Suprapubic skin (tissue), 4 donors: ENCODE measurements around the gene MOBP.

Experiments used
- POLR2A ChIP-seq, 2 donors: fragments of 450-650 bp; IDR thresholded peaks; one replicate each; pipeline ENCODE4 v1.6.1; 2017; ENCODE audit warnings: antibody characterized with exemption in 2 of 2, mild to moderate bottlenecking in 2 of 2, moderate library complexity in 2 of 2
- POLR2AphosphoS5 ChIP-seq, 3 donors: sonication (generic); formaldehyde crosslinking; IDR thresholded peaks; one replicate each; pipeline ENCODE4 v1.6.1; 2017; ENCODE audit warnings: antibody characterized with exemption in 3 of 3
- TF ChIP-seq, protein P1 (sequence below), 2 donors: fragments of 200-600 bp in 1 of 2; fragments of 450-650 bp in 1 of 2; sonication (generic) in 1 of 2; IDR thresholded peaks; one replicate each; pipeline ENCODE4 v1.5.1; 2016 to 2019; ENCODE audit warnings: antibody characterized with exemption in 2 of 2, mild to moderate bottlenecking in 1 of 2, moderate library complexity in 1 of 2

- TF ChIP-seq, protein P1, sequence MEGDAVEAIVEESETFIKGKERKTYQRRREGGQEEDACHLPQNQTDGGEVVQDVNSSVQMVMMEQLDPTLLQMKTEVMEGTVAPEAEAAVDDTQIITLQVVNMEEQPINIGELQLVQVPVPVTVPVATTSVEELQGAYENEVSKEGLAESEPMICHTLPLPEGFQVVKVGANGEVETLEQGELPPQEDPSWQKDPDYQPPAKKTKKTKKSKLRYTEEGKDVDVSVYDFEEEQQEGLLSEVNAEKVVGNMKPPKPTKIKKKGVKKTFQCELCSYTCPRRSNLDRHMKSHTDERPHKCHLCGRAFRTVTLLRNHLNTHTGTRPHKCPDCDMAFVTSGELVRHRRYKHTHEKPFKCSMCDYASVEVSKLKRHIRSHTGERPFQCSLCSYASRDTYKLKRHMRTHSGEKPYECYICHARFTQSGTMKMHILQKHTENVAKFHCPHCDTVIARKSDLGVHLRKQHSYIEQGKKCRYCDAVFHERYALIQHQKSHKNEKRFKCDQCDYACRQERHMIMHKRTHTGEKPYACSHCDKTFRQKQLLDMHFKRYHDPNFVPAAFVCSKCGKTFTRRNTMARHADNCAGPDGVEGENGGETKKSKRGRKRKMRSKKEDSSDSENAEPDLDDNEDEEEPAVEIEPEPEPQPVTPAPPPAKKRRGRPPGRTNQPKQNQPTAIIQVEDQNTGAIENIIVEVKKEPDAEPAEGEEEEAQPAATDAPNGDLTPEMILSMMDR (IDR thresholded peaks at IDR 0.05), result no peak
- TF ChIP-seq POLR2A (IDR thresholded peaks at IDR 0.05) (no peak), POLR2AphosphoS5 (IDR thresholded peaks at IDR 0.05) (no peak)
Measured at GRCh38 chr3:39460677-39461076, 6.8 kb upstream of the MOBP start.
